SU-DHL-6 (cell line): ENCODE data around the gene DNAJC12.

ENCODE experiments used
- EZH2phosphoT487 ChIP-seq: fragments of 200-600 bp; sonication (generic), shearing (Covaris generic); conservative IDR thresholded peaks from 2 replicates; pipeline ENCODE4 v1.6.1; 2018; ENCODE audit warnings: mild to moderate bottlenecking, antibody characterized with exemption, low read length, moderate library complexity, mixed read lengths
- TF ChIP-seq, protein P1 (sequence below): fragments of 200-600 bp; sonication (generic); IDR thresholded peaks from one replicate; pipeline ENCODE4 v1.5.1; 2017; ENCODE audit warnings: antibody characterized with exemption, mild to moderate bottlenecking, low read length, moderate library complexity; ENCODE audit not compliant: insufficient read depth, poor library complexity, severe bottlenecking

DNA sequence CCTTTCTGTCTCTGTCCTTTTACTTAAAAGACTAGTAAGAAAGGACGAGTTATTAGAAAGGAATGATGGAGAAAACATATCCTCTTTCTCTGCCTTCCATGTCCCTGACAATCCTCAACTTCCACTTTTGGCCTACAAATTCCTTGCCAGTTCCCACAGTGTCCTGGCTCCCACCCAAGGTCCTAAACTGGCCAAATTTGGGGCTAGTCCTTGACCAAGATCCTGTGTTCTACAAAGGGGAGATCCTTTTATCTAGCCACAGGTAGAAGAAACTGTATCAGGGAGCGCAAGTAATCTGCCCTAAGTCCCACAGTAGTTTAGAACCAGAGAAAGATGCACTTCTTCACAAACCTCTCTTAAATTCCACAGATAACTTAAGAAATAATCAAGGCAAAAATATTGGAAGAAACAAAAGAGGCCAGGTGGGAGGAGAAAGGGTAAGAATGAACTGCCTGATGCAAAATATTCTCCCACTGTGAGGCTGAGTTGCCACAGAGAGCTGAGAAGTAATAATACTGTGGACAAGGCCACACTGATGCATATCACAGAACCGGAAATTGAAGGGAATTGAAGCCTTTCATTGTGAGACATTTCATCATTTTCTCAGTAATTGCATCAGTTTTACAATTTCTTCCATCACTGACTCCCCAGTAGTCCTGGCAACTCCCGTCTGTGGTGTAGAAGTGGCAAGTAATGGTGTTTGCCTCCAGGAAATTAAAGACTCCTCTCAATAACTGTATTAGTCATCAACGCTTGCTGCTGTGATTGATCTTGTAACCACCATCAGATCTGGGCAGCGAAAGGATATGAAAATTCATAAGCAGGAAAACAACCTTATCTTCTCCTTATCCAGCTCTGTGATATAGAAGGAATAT, 47.2 kb downstream of the DNAJC12 start:
- TF ChIP-seq, protein P1, sequence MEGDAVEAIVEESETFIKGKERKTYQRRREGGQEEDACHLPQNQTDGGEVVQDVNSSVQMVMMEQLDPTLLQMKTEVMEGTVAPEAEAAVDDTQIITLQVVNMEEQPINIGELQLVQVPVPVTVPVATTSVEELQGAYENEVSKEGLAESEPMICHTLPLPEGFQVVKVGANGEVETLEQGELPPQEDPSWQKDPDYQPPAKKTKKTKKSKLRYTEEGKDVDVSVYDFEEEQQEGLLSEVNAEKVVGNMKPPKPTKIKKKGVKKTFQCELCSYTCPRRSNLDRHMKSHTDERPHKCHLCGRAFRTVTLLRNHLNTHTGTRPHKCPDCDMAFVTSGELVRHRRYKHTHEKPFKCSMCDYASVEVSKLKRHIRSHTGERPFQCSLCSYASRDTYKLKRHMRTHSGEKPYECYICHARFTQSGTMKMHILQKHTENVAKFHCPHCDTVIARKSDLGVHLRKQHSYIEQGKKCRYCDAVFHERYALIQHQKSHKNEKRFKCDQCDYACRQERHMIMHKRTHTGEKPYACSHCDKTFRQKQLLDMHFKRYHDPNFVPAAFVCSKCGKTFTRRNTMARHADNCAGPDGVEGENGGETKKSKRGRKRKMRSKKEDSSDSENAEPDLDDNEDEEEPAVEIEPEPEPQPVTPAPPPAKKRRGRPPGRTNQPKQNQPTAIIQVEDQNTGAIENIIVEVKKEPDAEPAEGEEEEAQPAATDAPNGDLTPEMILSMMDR = no peak
- no peak for TF ChIP-seq EZH2phosphoT487
